ENCODE data around the gene PRKAG1. TPM values are rescaled to one million over a fixed set of nuclear protein-coding genes. Genes with fewer than 3 reads are reported as not detected.

PRKAG1 gene
- total and polyA plus RNA-seq, 12 donors, result 60.1 to 141 (median 82.3) TPM

GRCh38 chr12:49061157-49061650, 42.6 kb upstream of the PRKAG1 start:
- Histone ChIP-seq H3K27ac (peak overlapping the region; percentile 94 to 98 (median 96)), H3K4me1 (replicated peaks in 1 of 2) (peaks cover 29 to 32% of the 10 kb centered on the region in 2 donors), H3K4me3 (peak overlapping the region; percentile 68 to 99 (median 80)), H3K9me3 (replicated peaks in 1 of 3) (no peaks in the 10 kb centered on the region), H3K36me3 (replicated peaks in 1 of 2) (no peaks in the 10 kb centered on the region), H3K27me3 (no peaks in the 10 kb centered on the region)
- TF ChIP-seq CTCF (IDR thresholded peaks at IDR 0.05), result no peak
- intact Hi-C loops (cut with DNase I), result loop anchor here (10.0 kb wide), 1 partner anchor 64 kb away; no protein-coding TSS in a partner anchor
- no peak for DNase-seq
- 6 to 30% (median 9%) methylated on average over 2 to 16 of the region's 16 CpGs for WGBS, 4 donors

GRCh38 chr12:49060237-49061156, 41.9 kb upstream of the PRKAG1 start, which contains the start of gene KMT2D:
Gene KMT2D, minus strand, starts transcription at chr12:49060794. Its CDS starts 5,470 bp downstream, at chr12:49055324.
- H3K27ac ChIP-seq, result peak within 1 kb of the TSS; percentile 94 to 98 (median 96)
- no peaks in the 10 kb centered on the region for H3K27me3 ChIP-seq
- peak within 1 kb of the TSS; percentile 68 to 99 (median 80) for H3K4me3 ChIP-seq
- peaks cover 36 to 39% of the 10 kb centered on the region in 2 donors for H3K4me1 ChIP-seq (replicated peaks in 1 of 2)
- 0% methylated on average over 2 to 74 of the region's 74 CpGs for WGBS, 4 donors
- TF ChIP-seq POLR2A (IDR thresholded peaks at IDR 0.05) (peak in 1 of 2 donors; percentile 7), CTCF (IDR thresholded peaks at IDR 0.05) (peak in 5 of 6 experiments; percentile 22 to 92 (median 67))
- intact Hi-C loops (cut with DNase I), result loop anchor here (10.0 kb wide), 1 partner anchor 64 kb away; no protein-coding TSS in a partner anchor
- H3K9me3 ChIP-seq (replicated peaks in 1 of 3), result no peaks in the 10 kb centered on the region
- peak; percentile 87 to 95 (median 93) for DNase-seq
- no peaks in the 10 kb centered on the region for H3K36me3 ChIP-seq (replicated peaks in 1 of 2)

GRCh38 chr12:49059299-49060171, 41.0 kb upstream of the PRKAG1 start:
- DNase-seq, result peak in 2 of 7 donors; percentile 27 to 37
- Histone ChIP-seq H3K27ac (peak overlapping the region; percentile 94 to 98 (median 96)), H3K36me3 (replicated peaks in 1 of 2) (peaks cover 0 to 7% of the 10 kb centered on the region in 2 donors), H3K4me3 (peak overlapping the region; percentile 68 to 99 (median 80)), H3K27me3 (no peaks in the 10 kb centered on the region), H3K4me1 (replicated peaks in 1 of 2) (peaks cover 42 to 45% of the 10 kb centered on the region in 2 donors), H3K9me3 (replicated peaks in 1 of 3) (no peaks in the 10 kb centered on the region)
- intact Hi-C loops (cut with DNase I), result loop anchor here (5.0 to 10.0 kb wide), 2 partner anchors 37 to 65 kb away; no protein-coding TSS in a partner anchor
- TF ChIP-seq CTCF (IDR thresholded peaks at IDR 0.05) (no peak), POLR2A (IDR thresholded peaks at IDR 0.05) (no peak)
- WGBS, 4 donors, result 0 to 1% (median 0%) methylated on average over 10 to 70 of the region's 70 CpGs

Measured in adrenal gland (tissue), 12 donors.